ENCODE results near the gene TMSB4X.
"Not testable (repeated sequence)": the region's sequence is repeated elsewhere in the genome, so short reads cannot be mapped to it uniquely, and the experiment has no call there.

TMSB4X gene

GRCh38 chrX:12974796-12975669 is at the start of gene TMSB4X:
Gene TMSB4X, plus strand, starts transcription at chrX:12975110.
- DNase-seq (ENCODE audit: low read depth): no peak

GRCh38 chrX:12929701-12930100 is 45.2 kb upstream of the TMSB4X start:
- DNase-seq (ENCODE audit: low read depth): no peak

DNA sequence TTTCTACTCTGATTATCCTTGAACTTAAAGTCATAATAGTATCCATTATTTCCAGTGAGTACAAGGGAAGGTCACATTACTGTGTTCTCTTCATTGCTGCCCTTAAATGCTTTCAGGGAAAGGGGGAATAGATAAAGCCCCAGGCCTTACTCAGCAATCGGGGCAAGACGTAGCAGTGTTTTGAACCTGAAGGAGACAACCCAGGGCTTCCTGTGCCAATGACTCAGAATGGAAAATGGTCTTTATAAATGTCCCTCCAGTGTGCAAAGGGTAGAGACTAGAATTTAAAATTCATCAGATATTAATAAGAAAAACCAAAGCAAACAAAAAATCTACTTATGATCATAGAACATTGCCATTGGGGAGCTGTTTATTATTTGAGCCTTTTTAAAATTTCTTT is 44.8 kb upstream of the TMSB4X start:
- no peak for DNase-seq (ENCODE audit: low read depth)

DNA sequence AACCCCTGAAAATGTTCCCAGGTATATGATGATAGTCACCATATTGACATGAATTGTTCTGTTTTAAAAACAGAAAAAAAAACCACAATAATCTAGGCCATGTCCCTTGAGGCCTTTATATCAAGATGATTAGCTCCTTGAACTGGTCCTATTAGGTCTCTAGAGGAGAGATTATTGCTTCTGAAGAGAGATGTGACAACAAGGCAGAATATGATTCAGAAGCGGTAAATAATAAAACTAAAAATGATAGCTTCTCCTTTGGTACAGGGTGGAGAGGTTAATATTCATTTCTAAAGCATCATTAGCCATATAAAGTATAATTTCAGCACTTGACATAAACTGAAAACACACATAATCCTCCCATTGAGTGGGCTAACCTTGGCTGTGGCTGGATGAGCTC is 42.7 kb upstream of the TMSB4X start:
- no peak for DNase-seq (ENCODE audit: low read depth)

- no peak for DNase-seq (ENCODE audit: low read depth)
These were observed 40.1 kb upstream of the TMSB4X start for GRCh38 chrX:12934850-12935249.

DNA sequence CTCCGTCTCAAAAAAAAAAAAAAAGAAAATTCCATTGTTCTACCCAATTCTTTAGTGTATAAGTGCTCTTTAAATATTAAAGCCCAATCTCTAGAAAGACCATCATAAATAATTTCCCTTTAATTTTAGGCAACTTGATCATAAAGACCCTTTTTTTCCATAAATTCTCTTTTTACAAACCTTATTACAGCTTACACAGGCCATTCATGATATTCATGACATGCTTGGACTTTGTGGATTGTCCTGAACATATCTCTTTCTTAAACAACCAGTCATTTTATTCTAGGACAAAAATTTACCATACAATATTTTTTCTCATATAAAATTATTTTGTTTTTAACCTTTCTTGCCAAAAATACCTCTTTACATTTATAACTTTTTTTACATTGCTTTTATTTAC is 38.0 kb upstream of the TMSB4X start:
- DNase-seq (ENCODE audit: low read depth): no peak

DNA sequence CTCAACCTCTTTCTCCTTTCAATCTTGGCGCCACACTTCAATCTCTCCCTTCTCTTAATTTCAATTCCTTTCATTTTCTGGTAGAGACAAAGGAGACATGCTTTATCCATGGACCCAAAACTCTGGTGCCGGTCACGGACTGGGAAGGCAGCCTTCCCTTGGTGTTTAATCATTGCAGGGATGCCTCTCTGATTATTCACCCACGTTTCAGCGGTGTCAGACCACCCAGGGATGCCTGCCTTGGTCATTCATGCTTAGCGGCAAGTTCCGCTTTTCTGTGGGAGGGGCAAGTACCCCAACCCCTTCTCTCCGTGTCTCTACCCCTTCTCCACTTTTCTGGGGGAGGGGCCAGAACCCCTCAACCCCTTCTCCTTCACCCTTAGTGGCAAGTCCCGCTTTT is 34.4 kb upstream of the TMSB4X start:
- not testable (repeated sequence) for DNase-seq (ENCODE audit: low read depth)

- DNase-seq (ENCODE audit: low read depth): not testable (repeated sequence)
These were observed 31.3 kb upstream of the TMSB4X start for GRCh38 chrX:12943592-12943991.

- DNase-seq (ENCODE audit: low read depth): not testable (repeated sequence)
These were observed 30.5 kb upstream of the TMSB4X start for GRCh38 chrX:12944452-12944851.

GRCh38 chrX:12945494-12945893 is 29.4 kb upstream of the TMSB4X start:
- no peak for DNase-seq (ENCODE audit: low read depth)

- no peak for DNase-seq (ENCODE audit: low read depth)
These were observed 28.5 kb upstream of the TMSB4X start for GRCh38 chrX:12946406-12946805.

DNA sequence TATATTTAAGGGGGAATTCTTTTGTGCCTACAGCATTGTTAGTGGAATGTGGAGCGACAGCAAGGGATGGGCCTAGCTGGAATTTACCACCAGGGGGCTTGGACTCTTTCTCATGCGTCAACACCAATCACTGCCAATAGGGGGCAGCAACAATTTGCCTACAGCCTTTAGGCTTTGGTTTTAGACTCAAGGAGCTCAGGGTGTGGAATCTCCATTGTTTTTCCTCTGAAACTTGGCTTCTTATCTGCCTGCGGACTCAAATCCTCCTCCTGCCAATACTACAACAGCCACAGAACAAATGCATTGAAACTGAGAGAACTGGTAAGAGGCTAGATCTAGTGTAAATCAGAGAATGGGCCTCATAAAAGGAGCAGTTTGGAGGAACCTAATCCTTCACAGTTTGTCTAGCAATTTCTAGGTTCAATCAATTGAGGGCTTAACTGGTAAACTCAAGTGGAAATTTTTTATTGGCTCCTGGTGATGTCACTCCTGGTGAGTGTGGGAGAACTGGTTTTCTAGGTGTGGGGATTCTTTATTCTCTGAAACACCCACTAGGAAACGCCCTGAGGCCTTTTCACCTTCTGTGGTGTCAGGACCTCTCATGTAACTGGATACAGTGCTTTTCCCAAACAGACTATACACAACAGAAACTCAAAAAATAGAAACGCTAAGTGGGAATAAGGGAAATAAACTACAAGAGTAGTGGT is 27.9 kb upstream of the TMSB4X start:
- no peak for DNase-seq (ENCODE audit: low read depth)

GRCh38 chrX:12947545-12948235 is 27.2 kb upstream of the TMSB4X start:
- no peak for DNase-seq (ENCODE audit: low read depth)

GRCh38 chrX:12948495-12948894 is 26.4 kb upstream of the TMSB4X start:
- DNase-seq (ENCODE audit: low read depth): no peak

GRCh38 chrX:12949205-12949926 is 25.5 kb upstream of the TMSB4X start:
- DNase-seq (ENCODE audit: low read depth): no peak

- DNase-seq (ENCODE audit: low read depth): peak; percentile 75
These were observed 24.8 kb upstream of the TMSB4X start for GRCh38 chrX:12949927-12950656.

DNA sequence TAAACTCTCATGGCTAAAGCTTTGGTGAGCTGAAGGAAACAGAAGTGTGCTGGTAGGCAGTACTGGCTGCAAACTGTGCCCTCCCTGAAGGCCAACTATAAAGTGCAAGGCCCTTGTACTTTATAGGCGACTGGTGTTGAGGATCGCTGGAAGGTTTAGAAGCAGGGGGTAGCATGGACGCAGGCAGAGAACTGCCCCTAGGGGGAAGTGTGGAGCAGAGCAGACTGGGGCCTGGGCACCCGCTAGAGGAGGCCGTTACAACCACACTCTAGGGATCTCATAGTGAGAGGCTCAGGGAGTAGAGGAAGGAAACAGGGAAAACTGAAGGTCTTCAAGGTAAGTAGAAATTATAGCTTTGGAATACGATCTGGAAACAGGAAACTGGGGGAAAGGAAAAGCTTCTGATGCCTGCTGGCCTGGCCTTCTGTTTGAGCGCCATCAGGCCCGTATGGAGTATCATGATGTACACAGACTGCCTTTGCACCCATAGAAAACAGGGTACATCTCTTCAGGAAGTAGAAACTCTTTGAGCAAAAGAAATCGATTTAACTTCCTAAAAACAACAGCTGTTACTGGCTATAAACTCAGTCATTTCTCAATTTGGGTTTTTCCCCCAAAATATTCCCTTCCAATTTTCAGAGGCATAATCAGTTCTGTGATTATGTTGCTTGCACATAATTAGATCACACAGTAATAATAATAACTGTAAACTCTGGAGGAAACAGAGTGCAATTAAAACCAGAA is 23.9 kb upstream of the TMSB4X start:
- no peak for DNase-seq (ENCODE audit: low read depth)

DNA sequence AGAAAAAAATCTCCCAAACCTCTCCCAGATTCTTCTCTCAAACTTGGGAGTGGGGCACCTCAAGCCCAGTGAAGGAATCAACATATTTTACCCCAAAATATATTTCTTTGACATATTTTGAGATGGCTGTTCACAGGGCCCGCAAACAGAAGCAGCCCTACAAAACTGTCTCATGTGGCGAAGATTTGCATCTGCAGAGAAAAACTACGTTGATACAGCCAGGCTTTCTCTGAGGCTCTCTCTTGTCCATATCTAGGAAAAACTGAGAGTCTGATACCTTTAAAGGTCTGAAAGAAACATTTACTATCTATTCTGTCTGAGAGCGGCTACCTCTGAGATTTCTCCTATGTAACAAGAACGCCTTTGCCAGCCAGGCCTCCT is 23.3 kb upstream of the TMSB4X start:
- DNase-seq (ENCODE audit: low read depth): no peak

- no peak for DNase-seq (ENCODE audit: low read depth)
These were observed 21.5 kb upstream of the TMSB4X start for GRCh38 chrX:12953420-12953819.

DNA sequence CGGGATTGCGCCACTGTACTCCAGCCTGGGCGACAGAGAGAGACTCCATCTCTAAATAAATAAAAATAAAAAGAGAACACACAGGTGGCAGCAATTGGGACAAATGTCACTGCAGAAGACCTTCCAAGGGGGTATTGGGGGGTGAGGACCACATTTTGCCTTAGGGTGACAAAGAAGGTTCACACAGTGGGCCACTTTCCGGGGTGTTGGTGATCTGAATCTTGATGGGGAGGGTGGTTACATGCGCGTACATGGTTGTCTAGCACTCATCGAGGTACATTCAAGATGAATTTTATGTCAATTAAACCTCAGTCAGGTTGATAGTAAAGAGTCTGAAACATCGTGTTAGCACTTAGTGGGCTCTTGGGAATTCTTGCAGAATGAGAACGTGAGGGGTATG is 20.5 kb upstream of the TMSB4X start:
- no peak for DNase-seq (ENCODE audit: low read depth)

- DNase-seq (ENCODE audit: low read depth): no peak
These were observed 19.9 kb upstream of the TMSB4X start for GRCh38 chrX:12954981-12955380.

Data from stimulated activated CD8-positive, alpha-beta memory T cell treated with anti-CD3 and anti-CD28 coated beads, Interleukin-7, amount 100 ng/mL, for 24 hours (primary cell).